ENCODE measurements around the gene LARGE1. TPM values are rescaled to one million over a fixed set of nuclear protein-coding genes. Genes with fewer than 3 reads are reported as not detected.

LARGE1 gene
- total and polyA plus RNA-seq, 2 of the 4 experiments (the other 2 are of a cell fraction): 6.2 to 12.4 TPM

GRCh38 chr22:33481550-33481949, 438.7 kb downstream of the LARGE1 start:
- Histone ChIP-seq H3K9ac (ENCODE audit: low read depth, low read length) (no peak overlapping the region), H3K9me1 (ENCODE audit: insufficient read depth, low read length) (no peaks in the 10 kb centered on the region; the same call in 1 of the 2 replicates), H2BK120ac (ENCODE audit: low read depth, low read length) (no peak overlapping the region), H2AFZ (replicated peaks; ENCODE audit: low read length, poor library complexity) (no peak overlapping the region), H2BK20ac (ENCODE audit: low read depth, low read length) (no peak overlapping the region), H3K27ac (ENCODE audit: insufficient read depth, low read length) (no peak overlapping the region), H2BK15ac (ENCODE audit: low read depth, low read length) (no peak overlapping the region), H3K9me3 (ENCODE audit: control insufficient read depth, insufficient read depth, low read length) (no peaks in the 10 kb centered on the region), H3K79me1 (ENCODE audit: low read depth in 1 of 2, low read length in 2 of 2) (no peaks in the 10 kb centered on the region), H4K91ac (ENCODE audit: insufficient read depth, low read depth, low read length) (no peak overlapping the region), H3K4ac (ENCODE audit: low read depth, low read length) (no peak overlapping the region), H3K4me2 (ENCODE audit: low read depth, low read length) (no peak overlapping the region), H4K5ac (ENCODE audit: low read depth, low read length) (no peak overlapping the region), H3K14ac (replicated peaks; ENCODE audit: low read depth, low read length) (no peak overlapping the region), H3K4me1 (ENCODE audit: control insufficient read depth, insufficient read depth, low read length) (no peaks in the 10 kb centered on the region; the same call in 1 of the 2 replicates), H3K18ac (ENCODE audit: low read depth, low read length) (no peak overlapping the region), H3K23ac (ENCODE audit: low read depth, low read length) (no peak overlapping the region), H4K20me1 (ENCODE audit: insufficient read depth, low read length) (no peaks in the 10 kb centered on the region), H3K27me3 (ENCODE audit: control insufficient read depth, insufficient read depth, low read length) (no peaks in the 10 kb centered on the region), H3K56ac (ENCODE audit: extremely low read depth, insufficient read depth, low read length) (no peak overlapping the region), H2AK9ac (replicated peaks; ENCODE audit: low read depth, low read length, poor library complexity) (no peak overlapping the region), H4K8ac (ENCODE audit: low read depth in 2 of 2, low read length in 2 of 2) (no peak overlapping the region), H2BK5ac (ENCODE audit: low read depth, low read length, poor library complexity, severe bottlenecking) (no peak overlapping the region), H3K4me3 (ENCODE audit: insufficient read depth, low read depth, low read length) (no peak overlapping the region), H2AK5ac (ENCODE audit: low read depth, low read length) (no peak overlapping the region), H3K36me3 (ENCODE audit: control insufficient read depth, insufficient read depth, low read length) (no peaks in the 10 kb centered on the region)
- POLR2A ChIA-PET (ENCODE audit: unreplicated experiment): no interaction called here
- CTCF ChIA-PET: no interaction called here
- DNase-seq (no peak), ATAC-seq (ENCODE audit: low read depth) (no peak)
- in situ Hi-C loops (cut with MboI; ENCODE audit: low sequenced_read_pairs): no loop called here
- dilution Hi-C loops (cut with HindIII; ENCODE audit: low sequenced_read_pairs, unreplicated experiment): no loop called here
- no TSS peak for BruUV-seq (replicated peaks)
- intact Hi-C loops (cut with micrococcal nuclease): no loop called here
- no peak for TF ChIP-seq CTCF (conservative IDR thresholded peaks at IDR 0.05; ENCODE audit: low read depth, low read length)
- TF ChIP-seq RCOR1 (IDR thresholded peaks at IDR 0.05; ENCODE audit: insufficient replicate concordance, low read length): no peak
- no peak for TF ChIP-seq RAD21 (IDR thresholded peaks at IDR 0.05; ENCODE audit: low read length)
- no peak for TF ChIP-seq CHD1 (IDR thresholded peaks at IDR 0.05; ENCODE audit: low read depth, low read length)
- TF ChIP-seq NFE2L2 (IDR thresholded peaks at IDR 0.05; ENCODE audit: low read depth, low read length): no peak
- no peak for TF ChIP-seq POLR2A (IDR thresholded peaks at IDR 0.05; ENCODE audit: low read depth, low read length)
- TF ChIP-seq FOS (IDR thresholded peaks at IDR 0.05; ENCODE audit: low read depth, low read length): no peak
- no peak for TF ChIP-seq SMC3 (IDR thresholded peaks at IDR 0.05; ENCODE audit: low read depth, low read length)
- no peak for TF ChIP-seq MAZ (IDR thresholded peaks at IDR 0.05; ENCODE audit: borderline replicate concordance, low read depth, low read length)
- no peak for TF ChIP-seq RFX5 (IDR thresholded peaks at IDR 0.05; ENCODE audit: low read depth, low read length)
- TF ChIP-seq BHLHE40 (IDR thresholded peaks at IDR 0.05; ENCODE audit: low read depth, low read length): no peak
- TF ChIP-seq MXI1 (IDR thresholded peaks at IDR 0.05; ENCODE audit: borderline replicate concordance, low read depth, low read length): no peak
- no peak for TF ChIP-seq ELK1 (IDR thresholded peaks at IDR 0.05; ENCODE audit: borderline replicate concordance, low read depth, low read length)
- TF ChIP-seq USF2 (IDR thresholded peaks at IDR 0.05; ENCODE audit: low read depth, low read length): no peak
- no peak for TF ChIP-seq CEBPB (IDR thresholded peaks at IDR 0.05; ENCODE audit: low read depth, low read length)
- TF ChIP-seq MAFK (IDR thresholded peaks at IDR 0.05; ENCODE audit: low read depth, low read length): no peak
- WGBS, 2 experiments (ENCODE audit: extremely low coverage in 2 of 2, insufficient read length in 1 of 2): no CpG with 5 or more reads among the region's 5 CpGs

Data from IMR-90 (cell line).